Kidney (tissue), 14 donors: ENCODE results near the gene STAT5B. TPM values are rescaled to one million over a fixed set of nuclear protein-coding genes. Genes with fewer than 3 reads are reported as not detected.
"Not testable (repeated sequence)": the region's sequence is repeated elsewhere in the genome, so short reads cannot be mapped to it uniquely, and the experiment has no call there.

Experiments
- DNase-seq, 5 donors: peaks; one replicate each; pipeline ENCODE4 v3.0.0-alpha.2; 2013 to 2020
- FAIRE-seq: peaks from 2 replicates; lab custom pipeline; 2012; peaks lifted over from hg19 to GRCh38; lab: Jason Lieb, UNC
- H3K27ac ChIP-seq, 2 donors: one replicate each; pipeline ENCODE4 v1.7.0; 2013; ENCODE audit warnings: low read depth in 2 of 2, low read length in 2 of 2, inconsistent platforms in 1 of 2
- H3K27me3 ChIP-seq: one replicate; pipeline ENCODE4 v1.7.1; 2013; ENCODE audit warnings: low read length, inconsistent platforms; ENCODE audit not compliant: control insufficient read depth, insufficient read depth
- H3K36me3 ChIP-seq, 3 donors: one replicate each; pipeline versions ENCODE4 v1.7.0 to v1.7.1; 2013; ENCODE audit warnings: low read length in 3 of 3, control low read depth in 1 of 3, inconsistent platforms in 1 of 3; ENCODE audit not compliant: insufficient read depth in 3 of 3, control insufficient read depth in 2 of 3
- H3K4me1 ChIP-seq, 3 donors: one replicate each; pipeline versions ENCODE4 v1.7.0 to v1.7.1; 2013; ENCODE audit warnings: low read length in 3 of 3, inconsistent platforms in 1 of 3, low read depth in 1 of 3; ENCODE audit not compliant: control insufficient read depth in 2 of 3, insufficient read depth in 2 of 3
- H3K4me3 ChIP-seq, 3 donors: one replicate each; pipeline versions ENCODE4 v1.7.0 to v1.8.1; 2013; ENCODE audit warnings: low read length in 3 of 3, control low read depth in 1 of 3, inconsistent platforms in 1 of 3
- H3K9ac ChIP-seq, 3 donors: one replicate each; pipeline versions ENCODE4 v1.7.0 to v1.7.1; 2013; ENCODE audit warnings: low read length in 3 of 3, control low read depth in 1 of 3, inconsistent platforms in 1 of 3
- H3K9me3 ChIP-seq, 3 donors: one replicate each; pipeline versions ENCODE4 v1.7.0 to v1.7.1; 2013; ENCODE audit warnings: low read length in 3 of 3, control low read depth in 1 of 3, inconsistent platforms in 1 of 3; ENCODE audit not compliant: control insufficient read depth in 2 of 3, insufficient read depth in 1 of 3
- intact Hi-C: fragments of 100-400 bp; cut with DNase I; formaldehyde crosslinking; loops from one replicate; pipeline ENCODE4 v1.11.1; 2022
- polyA plus RNA-seq: library from polyadenylated mRNA; stranded (reverse); fragments of 350-450 nt; fragmentation: Illumina TruSeq; extraction: RNeasy Lipid Tissue Mini Kit (QIAGEN cat#74804); gene quantifications from one replicate; pipeline ENCODE4 v1.2.3, GENCODE V29; 2014; ENCODE audit warnings: low read depth, low replicate concordance; ENCODE audit not compliant: insufficient read depth
- total RNA-seq: library from RNA; stranded (reverse); fragmentation: NEBNext Ultra II Directional; extraction: Animal tissue kit (Norgen Biotek cat#: 25700); gene quantifications from one replicate; pipeline ENCODE4 v1.2.1, GENCODE V29; 2021
- TF ChIP-seq, protein P1 (sequence below): IDR thresholded peaks from 3 replicates; pipeline ENCODE4 v1.5.1; 2012; ENCODE audit warnings: mild to moderate bottlenecking, moderate library complexity, borderline replicate concordance; ENCODE audit not compliant: insufficient read depth; ENCODE audit errors: extremely low read depth
- donor health status: control.
- donor health status: control.
- donor health status: control.
- donor health status: control.
- donor health status: control.
- donor health status: DM: yes; HTN: yes; CAD: no.
- donor health status: Normal renal cell carcinoma (clear cell type).

The STAT5B gene
- total and polyA plus RNA-seq, 2 donors from 2014 or later = 20.4 to 68.0 TPM

DNA sequence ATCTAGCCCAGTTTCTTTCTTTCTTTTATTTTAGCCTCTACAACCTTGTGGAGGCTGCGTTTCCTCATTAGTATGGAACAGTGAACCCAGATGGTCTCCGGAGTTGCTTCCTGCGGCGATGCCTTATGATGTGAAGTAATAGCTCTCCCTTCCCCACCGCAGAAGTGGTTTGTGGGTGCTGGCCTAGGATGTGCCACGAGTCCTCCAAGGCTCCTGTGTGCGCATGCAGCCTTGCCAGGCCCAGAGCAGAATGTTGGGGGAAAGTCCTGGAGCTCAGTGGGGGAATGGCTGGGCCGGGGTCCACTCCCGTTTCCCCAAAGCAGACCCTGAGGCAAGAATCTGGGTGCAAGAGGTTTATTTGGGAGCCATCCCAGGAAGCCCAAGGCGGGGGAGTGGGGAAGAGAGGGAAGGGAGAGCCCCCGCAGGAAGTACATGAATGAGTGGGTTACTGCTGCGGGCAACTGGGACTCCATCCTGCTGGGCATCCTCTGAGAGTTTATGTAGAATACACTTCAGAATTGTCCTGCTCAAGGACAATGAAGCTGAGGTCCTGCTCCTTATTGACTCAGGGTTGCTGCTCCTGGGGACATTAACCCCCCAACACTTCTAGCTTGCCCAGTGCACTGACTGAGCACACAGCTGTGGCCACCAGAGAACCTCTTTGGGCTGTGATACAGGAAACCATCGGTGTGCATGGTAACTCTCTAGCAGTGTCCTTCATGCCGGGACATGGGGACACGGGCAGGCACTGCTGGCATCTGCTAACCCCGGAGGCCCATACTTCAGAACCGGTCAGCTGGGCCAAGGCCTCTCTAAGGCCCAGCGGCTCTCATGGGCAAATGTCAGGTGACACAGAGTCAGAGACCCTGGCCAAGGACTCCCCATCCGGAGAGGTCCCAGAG lies 87.2 kb downstream of the STAT5B start:
- Histone ChIP-seq H3K36me3 (no peaks in the 10 kb centered on the region), H3K4me3 (no peak overlapping the region), H3K9me3 (no peaks in the 10 kb centered on the region), H3K27me3 (no peaks in the 10 kb centered on the region), H3K27ac (no peak overlapping the region), H3K4me1 (peaks cover 0 to 17% (median 10%) of the 10 kb centered on the region in 3 donors), H3K9ac (no peak overlapping the region)
- TF ChIP-seq, protein P1, sequence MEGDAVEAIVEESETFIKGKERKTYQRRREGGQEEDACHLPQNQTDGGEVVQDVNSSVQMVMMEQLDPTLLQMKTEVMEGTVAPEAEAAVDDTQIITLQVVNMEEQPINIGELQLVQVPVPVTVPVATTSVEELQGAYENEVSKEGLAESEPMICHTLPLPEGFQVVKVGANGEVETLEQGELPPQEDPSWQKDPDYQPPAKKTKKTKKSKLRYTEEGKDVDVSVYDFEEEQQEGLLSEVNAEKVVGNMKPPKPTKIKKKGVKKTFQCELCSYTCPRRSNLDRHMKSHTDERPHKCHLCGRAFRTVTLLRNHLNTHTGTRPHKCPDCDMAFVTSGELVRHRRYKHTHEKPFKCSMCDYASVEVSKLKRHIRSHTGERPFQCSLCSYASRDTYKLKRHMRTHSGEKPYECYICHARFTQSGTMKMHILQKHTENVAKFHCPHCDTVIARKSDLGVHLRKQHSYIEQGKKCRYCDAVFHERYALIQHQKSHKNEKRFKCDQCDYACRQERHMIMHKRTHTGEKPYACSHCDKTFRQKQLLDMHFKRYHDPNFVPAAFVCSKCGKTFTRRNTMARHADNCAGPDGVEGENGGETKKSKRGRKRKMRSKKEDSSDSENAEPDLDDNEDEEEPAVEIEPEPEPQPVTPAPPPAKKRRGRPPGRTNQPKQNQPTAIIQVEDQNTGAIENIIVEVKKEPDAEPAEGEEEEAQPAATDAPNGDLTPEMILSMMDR = no peak
- DNase-seq (no peak), FAIRE-seq (no peak)
- intact Hi-C loops = no loop called here

DNA sequence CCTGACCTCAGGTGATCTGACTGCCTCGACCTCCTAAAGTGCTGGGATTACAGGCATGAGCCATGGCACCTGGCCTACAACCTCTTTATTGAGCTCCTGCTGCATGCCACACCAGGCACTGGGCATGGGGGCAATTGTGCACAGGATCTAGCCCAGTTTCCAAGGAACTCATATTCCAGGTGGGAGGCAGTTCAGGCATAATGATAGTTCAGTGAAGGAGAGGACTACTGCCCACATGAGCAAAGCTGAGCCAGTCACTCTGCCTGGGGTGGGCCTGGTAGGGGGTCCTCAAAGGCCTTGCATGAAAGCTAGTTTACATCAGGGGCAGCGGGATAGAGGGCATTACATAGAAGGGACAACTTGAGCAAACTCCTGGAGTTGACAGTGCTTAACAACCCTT lies 88.4 kb downstream of the STAT5B start:
- FAIRE-seq = no peak
- intact Hi-C loops = no loop called here

DNA sequence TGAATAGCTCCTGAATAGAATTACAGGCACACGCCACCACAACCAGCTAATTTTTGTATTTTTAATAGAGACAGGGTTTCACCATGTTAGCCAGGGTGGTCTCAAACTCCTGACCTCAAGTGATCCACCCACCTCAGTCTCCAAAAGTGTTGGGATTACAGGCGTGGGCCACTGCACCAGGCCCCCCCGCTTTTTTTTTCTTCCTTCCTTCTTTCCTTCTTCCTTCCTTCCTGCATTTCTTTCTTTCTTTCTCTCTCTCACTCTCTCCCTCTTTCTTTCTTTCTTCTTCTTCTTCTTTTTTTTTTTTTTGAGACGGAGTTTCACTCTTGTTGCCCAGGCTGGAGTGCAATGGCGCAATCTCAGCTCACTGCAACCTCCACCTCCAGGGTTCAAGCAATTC lies 90.0 kb downstream of the STAT5B start:
- H3K27ac ChIP-seq, H3K9ac ChIP-seq, H3K9me3 ChIP-seq, DNase-seq, H3K36me3 ChIP-seq, H3K4me3 ChIP-seq, intact Hi-C loops, FAIRE-seq: not testable (repeated sequence)
- peaks cover 0 to 12% (median 0%) of the 10 kb centered on the region in 3 donors for H3K4me1 ChIP-seq
- H3K27me3 ChIP-seq = peaks cover 19% of the 10 kb centered on the region

More for the DNA sequence above, 88.4 kb downstream of the STAT5B start:
- TF ChIP-seq, protein P1 = no peak
- Histone ChIP-seq H3K36me3 (no peaks in the 10 kb centered on the region), H3K9ac (no peak overlapping the region), H3K9me3 (no peaks in the 10 kb centered on the region), H3K4me1 (peaks cover 0 to 11% (median 0%) of the 10 kb centered on the region in 3 donors), H3K4me3 (no peak overlapping the region), H3K27ac (no peak overlapping the region), H3K27me3 (peaks cover 4% of the 10 kb centered on the region)
- DNase-seq = no peak

DNA sequence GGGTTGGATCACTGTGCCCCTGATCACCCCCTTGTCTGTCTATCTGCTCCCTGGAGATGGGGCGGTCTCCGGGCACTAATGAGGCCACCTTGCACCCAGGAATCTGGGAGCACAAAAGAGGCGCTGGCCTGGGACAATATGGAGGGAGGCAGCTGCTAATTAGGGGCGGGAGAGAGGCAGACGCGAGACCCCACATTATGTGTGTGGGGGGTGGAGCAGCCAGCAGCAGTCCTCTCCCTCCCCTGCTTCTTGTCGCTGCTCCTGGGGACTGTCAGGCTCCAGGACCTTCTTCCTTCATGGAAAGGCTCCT lies 90.6 kb downstream of the STAT5B start:
- peaks cover 0 to 17% (median 0%) of the 10 kb centered on the region in 3 donors for H3K4me1 ChIP-seq
- no peak for FAIRE-seq
- H3K27me3 ChIP-seq = peaks cover 19% of the 10 kb centered on the region
- H3K36me3 ChIP-seq = no peaks in the 10 kb centered on the region
- intact Hi-C loops = no loop called here
- H3K4me3 ChIP-seq = no peak overlapping the region
- TF ChIP-seq, protein P1 = no peak
- no peaks in the 10 kb centered on the region for H3K9me3 ChIP-seq
- no peak overlapping the region for H3K9ac ChIP-seq
- no peak for DNase-seq
- no peak overlapping the region for H3K27ac ChIP-seq
